GM18502 (cell line): ENCODE results near the gene TSC22D3.
"Not testable (repeated sequence)": the region's sequence is repeated elsewhere in the genome, so short reads cannot be mapped to it uniquely, and the experiment has no call there.

ENCODE experiments used
- ATAC-seq: cut with Tn5 transposase; IDR thresholded peaks from one replicate; pipeline ENCODE4 v1.9.1; 2021; ENCODE audit warnings: mild to moderate bottlenecking; ENCODE audit not compliant: unreplicated experiment, poor library complexity

The TSC22D3 gene

DNA sequence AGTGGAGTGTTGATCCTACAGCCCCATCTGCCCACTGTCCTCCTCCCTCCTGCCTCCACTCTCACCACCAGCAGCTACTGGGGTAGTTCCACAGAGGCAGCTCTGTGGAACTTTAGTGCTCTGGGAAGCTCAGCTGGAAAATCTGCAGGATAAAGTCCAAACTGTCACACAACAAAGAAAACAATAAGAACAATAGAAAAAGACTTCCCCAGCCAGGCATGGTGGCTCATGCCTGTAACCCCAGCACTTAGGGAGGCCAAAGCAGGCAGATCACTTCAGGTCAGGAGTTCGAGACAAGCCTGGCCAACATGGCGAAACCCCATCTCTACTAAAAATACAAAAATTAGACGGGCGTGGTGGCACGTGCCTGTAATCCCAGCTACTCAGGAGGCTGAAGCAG, 106.9 kb downstream of the TSC22D3 start:
- not testable (repeated sequence) for ATAC-seq

DNA sequence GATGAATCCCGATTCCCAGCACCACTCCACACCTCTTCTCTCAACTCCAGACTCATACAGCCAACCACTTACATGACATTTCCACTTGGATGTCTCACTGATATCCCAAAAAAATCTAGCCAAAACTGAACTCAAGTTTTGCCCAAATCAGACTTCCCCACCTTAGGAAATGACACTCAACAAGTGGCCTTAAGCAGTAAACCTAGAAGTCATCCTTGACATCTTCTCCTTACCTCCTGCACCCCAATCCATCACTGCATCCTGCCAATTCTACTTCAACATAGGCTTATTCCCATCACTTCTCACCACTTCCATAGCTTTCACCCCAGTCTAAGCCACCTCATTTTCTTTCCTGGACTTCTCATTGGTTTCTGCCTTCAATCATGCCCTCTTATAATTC, 108.2 kb downstream of the TSC22D3 start:
- ATAC-seq: no peak

DNA sequence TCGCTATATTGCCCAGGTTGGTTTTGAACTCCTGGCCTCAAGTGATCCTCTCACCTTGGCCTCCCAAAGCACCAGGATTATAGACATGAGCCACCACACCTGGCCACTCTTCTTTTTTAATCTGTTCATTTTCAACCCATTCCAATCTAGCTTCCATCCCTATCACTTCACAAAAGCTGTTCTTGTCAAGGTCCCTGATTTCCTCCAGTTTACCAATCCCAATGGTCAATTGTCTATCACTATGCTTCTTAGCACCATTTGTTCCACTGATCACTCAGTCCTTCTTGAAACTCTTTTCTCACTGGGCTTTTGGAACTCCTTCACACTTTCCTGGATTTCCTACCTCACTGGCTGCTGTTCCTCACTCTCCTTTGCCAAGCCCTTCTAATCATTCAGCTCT, 108.7 kb downstream of the TSC22D3 start:
- no peak for ATAC-seq
